Endothelial cell of umbilical vein (primary cell): ENCODE measurements around the gene DLAT. TPM values are rescaled to one million over a fixed set of nuclear protein-coding genes. Genes with fewer than 3 reads are reported as not detected.

Experiments
- BruUV-seq: library from RNA; stranded (reverse); fragments of 400-500 nt; replicated peaks from 2 replicates; lab custom pipeline; 2021; lab: Mats Ljungman, UMichigan
- CTCF ChIA-PET: fragments of 300-600, 350-600 bp; sonication (Branson Sonifier 250); formaldehyde crosslinking; loops from one replicate; lab custom pipeline; 2021; ENCODE audit warnings: antibody characterized with exemption, inconsistent platforms; lab: Charles Lee
- POLR2A ChIA-PET: fragments of 300-600, 350-600 bp; sonication (Branson Sonifier 250); formaldehyde crosslinking; loops from one replicate; lab custom pipeline; 2021; ENCODE audit warnings: antibody characterized with exemption, inconsistent platforms; lab: Charles Lee
- DNase-seq: peaks from one replicate; pipeline ENCODE4 v3.0.0-alpha.2; 2011; ENCODE audit warnings: low read depth, low spot score
- FAIRE-seq: peaks from 2 replicates; lab custom pipeline; 2011; peaks lifted over from hg19 to GRCh38; lab: Jason Lieb, UNC
- H2AFZ ChIP-seq: 2 replicates; pipeline ENCODE4 v1.6.0; 2012; ENCODE audit warnings: low read depth, low read length, control low read depth, inconsistent platforms
- H3K27ac ChIP-seq: 2 replicates; pipeline ENCODE4 v1.5.1; 2011; ENCODE audit warnings: low read depth, mild to moderate bottlenecking, control low read depth, low read length, moderate library complexity; ENCODE audit not compliant: insufficient read depth
- H3K27me3 ChIP-seq, 2 experiments: 2 replicates each; pipeline versions ENCODE4 v1.6.0 to v1.6.1; 2011; ENCODE audit warnings: low read length in 2 of 2, mixed read lengths in 1 of 2; ENCODE audit not compliant: control insufficient read depth in 2 of 2, insufficient read depth in 2 of 2
- H3K36me3 ChIP-seq, 2 experiments: 2 replicates in 1 of 2; 3 replicates in 1 of 2; pipeline ENCODE4 v1.5.1; 2011; ENCODE audit warnings: low read length in 2 of 2, mild to moderate bottlenecking in 1 of 2, moderate library complexity in 1 of 2; ENCODE audit not compliant: control insufficient read depth in 2 of 2, insufficient read depth in 2 of 2; ENCODE audit errors: extremely low read depth in 1 of 2
- H3K4me1 ChIP-seq: 3 replicates; pipeline ENCODE4 v1.5.1; 2011; ENCODE audit warnings: mild to moderate bottlenecking, low read length; ENCODE audit not compliant: control insufficient read depth, insufficient read depth; ENCODE audit errors: extremely low read depth
- H3K4me2 ChIP-seq: 2 replicates; pipeline ENCODE4 v1.6.1; 2011; ENCODE audit warnings: low read length, control low read depth, mixed read lengths; ENCODE audit not compliant: insufficient read depth
- H3K4me3 ChIP-seq, 3 experiments: fragments of 200-600 bp in 1 of 3; sonication (generic), shearing (Covaris generic) in 1 of 3; replicated peaks in 1 of 3; 2 replicates each; pipeline ENCODE4 v1.5.1; 2011 to 2016; ENCODE audit warnings: control low read depth in 3 of 3, low read length in 3 of 3, mild to moderate bottlenecking in 2 of 3, inconsistent platforms in 1 of 3, low read depth in 1 of 3, moderate library complexity in 1 of 3; ENCODE audit not compliant: insufficient read depth in 1 of 3
- H3K79me2 ChIP-seq: 2 replicates; pipeline ENCODE4 v1.6.0; 2012; ENCODE audit warnings: low read length, inconsistent platforms; ENCODE audit not compliant: control insufficient read depth, insufficient read depth
- H3K9ac ChIP-seq: replicated peaks from 2 replicates; pipeline ENCODE3; 2011; ENCODE audit warnings: low read length, control low read depth; ENCODE audit not compliant: insufficient read depth; ENCODE audit errors: extremely low read depth
- H3K9me1 ChIP-seq: replicated peaks from 3 replicates; pipeline ENCODE4 v1.6.0; 2011; ENCODE audit warnings: mild to moderate bottlenecking, low read length; ENCODE audit not compliant: control insufficient read depth, insufficient read depth; ENCODE audit errors: extremely low read depth
- H3K9me3 ChIP-seq: replicated peaks from 2 replicates; pipeline ENCODE4 v1.5.1; 2012; ENCODE audit warnings: low read length, inconsistent platforms; ENCODE audit not compliant: control insufficient read depth, insufficient read depth
- H4K20me1 ChIP-seq: replicated peaks from 2 replicates; pipeline ENCODE3; 2011; ENCODE audit warnings: mild to moderate bottlenecking, low read length; ENCODE audit not compliant: control insufficient read depth, insufficient read depth; ENCODE audit errors: extremely low read depth
- CTCF ChIP-seq, 2 donors: IDR thresholded peaks; 1 replicate in 1 of 2; 2 replicates in 1 of 2; pipeline ENCODE4 v1.5.1; 2011; ENCODE audit warnings: low read length in 2 of 2, mild to moderate bottlenecking in 2 of 2, moderate library complexity in 2 of 2, control low read depth in 1 of 2, inconsistent platforms in 1 of 2, low read depth in 1 of 2; ENCODE audit not compliant: insufficient read depth in 1 of 2; ENCODE audit errors: extremely low read depth in 1 of 2
- EZH2 ChIP-seq: IDR thresholded peaks from 2 replicates; pipeline ENCODE4 v1.6.1; 2012; ENCODE audit warnings: borderline replicate concordance, low read depth, mild to moderate bottlenecking, moderate library complexity, low read length, inconsistent platforms; ENCODE audit not compliant: severe bottlenecking
- FOS ChIP-seq: IDR thresholded peaks from 2 replicates; pipeline ENCODE4 v1.6.1; 2011; ENCODE audit warnings: mild to moderate bottlenecking, low read length, moderate library complexity, borderline replicate concordance; ENCODE audit not compliant: insufficient read depth
- GATA2 ChIP-seq: IDR thresholded peaks from 2 replicates; pipeline ENCODE4 v1.7.0; 2011; ENCODE audit warnings: low read depth, mild to moderate bottlenecking, moderate library complexity, mixed read lengths, low read length; ENCODE audit not compliant: insufficient read length, insufficient read depth
- JUN ChIP-seq: IDR thresholded peaks from 2 replicates; pipeline ENCODE4 v1.6.1; 2011; ENCODE audit warnings: borderline replicate concordance, low read depth; ENCODE audit not compliant: insufficient read length, insufficient read depth
- MAX ChIP-seq: IDR thresholded peaks from 2 replicates; pipeline ENCODE4 v1.6.1; 2011; ENCODE audit not compliant: insufficient read depth, insufficient read length
- MYC ChIP-seq: IDR thresholded peaks from one replicate; pipeline ENCODE4 v1.6.1; 2011; ENCODE audit warnings: mild to moderate bottlenecking, low read depth, low read length
- POLR2A ChIP-seq: IDR thresholded peaks from 2 replicates; pipeline ENCODE4 v1.6.1; 2012; ENCODE audit warnings: low read depth, mild to moderate bottlenecking, control low read depth, low read length
- POLR2AphosphoS5 ChIP-seq: IDR thresholded peaks from 2 replicates; pipeline ENCODE4 v1.6.1; 2012; ENCODE audit warnings: low read depth, mild to moderate bottlenecking, control low read depth, low read length, moderate library complexity; ENCODE audit not compliant: insufficient read depth
- dilution Hi-C: fragments of 300-500 bp; cut with MboI; formaldehyde crosslinking; loops from one replicate; pipeline ENCODE4 v1.15.0; 2019; ENCODE audit warnings: low sequenced_read_pairs; ENCODE audit not compliant: extremely low pct_ligation_motif_present
- intact Hi-C: fragments of 100-400 bp; cut with micrococcal nuclease; formaldehyde crosslinking; loops from one replicate; pipeline ENCODE4 v1.10.0; 2022
- polyA plus RNA-seq, 4 experiments: library from polyadenylated mRNA; depleted of rRNA in 3 of 4; stranded (reverse) in 3 of 4; unstranded in 1 of 4; fragments of >200 nt; gene quantifications; 2 replicates each; pipeline versions ENCODE4 v1.2.1 to v1.2.3, GENCODE V29; 2011 to 2012; ENCODE audit warnings: missing spikeins in 1 of 4
- total RNA-seq: library from RNA; stranded (reverse); gene quantifications from 2 replicates; pipeline ENCODE4 v1.2.3, GENCODE V29; 2021

Gene DLAT
- total and polyA plus RNA-seq, 2 donors (not counting 3 experiments of a cell fraction or from before 2014, with no cell fraction given), result 13.3 to 41.3 TPM

GRCh38 chr11:111981270-111981669 lies 43.9 kb upstream of the DLAT start:
- POLR2A ChIA-PET, result no interaction called here
- no peak for FAIRE-seq
- H3K9ac ChIP-seq, result no peak overlapping the region

More at GRCh38 chr11:111981270-111981669, 43.9 kb upstream of the DLAT start:
- Histone ChIP-seq H3K36me3 (peaks cover 13 to 18% of the 10 kb centered on the region in 2 experiments), H2AFZ (no peak overlapping the region), H3K9me3 (no peaks in the 10 kb centered on the region), H3K79me2 (peaks cover 4% of the 10 kb centered on the region), H3K27ac (no peak overlapping the region), H3K27me3 (no peaks in the 10 kb centered on the region), H4K20me1 (no peaks in the 10 kb centered on the region), H3K4me1 (peaks cover 21% of the 10 kb centered on the region), H3K4me3 (no peak overlapping the region), H3K9me1 (no peaks in the 10 kb centered on the region), H3K4me2 (no peak overlapping the region)
- no peak for TF ChIP-seq FOS
- no peak for TF ChIP-seq POLR2A
- no peak for TF ChIP-seq GATA2
- TF ChIP-seq CTCF (IDR thresholded peaks at IDR 0.05; ENCODE audit: extremely low read depth in 1 of 2, insufficient read depth in 1 of 2, low read depth in 1 of 2, low read length in 2 of 2), result no peak
- no peak for TF ChIP-seq MAX
- no peak for TF ChIP-seq MYC
- no peak for TF ChIP-seq POLR2AphosphoS5
- TF ChIP-seq JUN, result no peak
- TF ChIP-seq EZH2, result no peak
- dilution Hi-C loops (no loop called here), intact Hi-C loops (no loop called here)
- BruUV-seq, result no TSS peak
- DNase-seq, result no peak
- CTCF ChIA-PET, result interaction anchor here (0.7 to 13.5 kb wide), 30 partner anchors 8 to 396 kb away, joined by 3 to 407 read pairs (median 5); partner anchors contain the start of genes ALG9, DIXDC1, NKAPD1 and PIH1D2
